Smooth muscle cell of the brain vasculature (primary cell): ENCODE data around the gene CISH.

Experiments used
- DNase-seq: peaks from one replicate; pipeline ENCODE4 v3.0.0-alpha.2; 2012; ENCODE audit warnings: low read depth, low spot score

Gene CISH, protein sequence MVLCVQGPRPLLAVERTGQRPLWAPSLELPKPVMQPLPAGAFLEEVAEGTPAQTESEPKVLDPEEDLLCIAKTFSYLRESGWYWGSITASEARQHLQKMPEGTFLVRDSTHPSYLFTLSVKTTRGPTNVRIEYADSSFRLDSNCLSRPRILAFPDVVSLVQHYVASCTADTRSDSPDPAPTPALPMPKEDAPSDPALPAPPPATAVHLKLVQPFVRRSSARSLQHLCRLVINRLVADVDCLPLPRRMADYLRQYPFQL

DNA sequence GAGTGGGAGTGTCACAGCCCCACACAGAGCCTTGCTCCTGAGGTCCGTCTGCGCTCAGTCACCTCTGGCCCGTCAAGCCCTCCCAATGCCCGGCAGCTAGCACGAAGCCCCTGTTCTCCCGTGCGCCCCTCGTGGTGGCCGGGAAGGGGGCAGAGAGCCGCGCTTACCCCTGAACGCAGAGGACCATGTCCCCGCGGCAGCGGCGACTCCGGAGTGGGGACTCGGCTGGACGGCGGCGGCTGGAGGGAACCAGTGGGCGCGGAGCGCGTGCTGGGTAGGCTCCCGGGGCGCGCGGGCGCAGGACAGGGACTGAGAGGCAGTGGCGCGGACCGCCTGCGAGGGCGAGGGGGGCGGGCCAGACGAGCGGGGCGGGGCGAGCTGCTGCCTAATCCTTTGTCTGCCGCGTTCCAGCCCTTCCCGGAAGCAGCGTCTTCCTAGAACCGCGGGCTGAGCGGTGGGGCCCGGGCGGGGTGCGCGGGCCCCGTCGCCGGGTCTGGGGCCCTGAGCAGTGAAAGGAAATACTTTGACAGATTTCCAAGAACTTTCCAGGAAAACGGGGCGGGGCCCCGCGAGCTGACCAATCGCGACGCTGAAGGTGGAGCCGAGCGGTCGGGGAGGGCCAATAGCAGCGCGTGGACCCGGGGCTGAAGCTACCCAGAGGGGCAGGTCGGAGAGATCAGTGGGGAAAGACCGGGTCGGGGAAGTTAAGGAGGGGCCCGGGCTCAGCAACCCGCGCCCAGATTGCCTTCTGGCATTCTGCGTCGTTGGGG is at the start of gene CISH:
TSS of gene CISH (minus strand) at position 311 of the 770 bp plus-strand sequence. CDS start at position 187, 124 bp downstream.
- peak; percentile 68 for DNase-seq

DNA sequence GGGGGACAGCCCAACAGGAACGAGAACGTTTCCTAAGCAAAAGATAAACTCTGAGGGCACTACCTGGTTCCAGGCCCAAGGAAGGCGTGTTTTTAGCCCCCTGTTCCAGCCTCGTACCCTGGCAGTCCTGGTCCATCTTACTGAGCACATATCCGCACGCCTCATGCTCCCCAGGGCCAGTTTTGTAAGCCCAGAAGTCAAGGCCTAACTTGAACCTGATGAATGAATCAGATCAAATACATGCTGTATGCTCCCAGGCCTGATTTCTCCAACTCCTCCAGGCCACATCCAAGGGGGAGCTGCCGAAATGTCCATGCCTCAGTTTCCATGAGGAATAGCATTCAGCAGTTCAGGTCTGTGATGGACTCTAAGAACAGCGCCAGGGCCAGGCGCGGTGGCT is 48.8 kb upstream of the CISH start:
- DNase-seq, result no peak

DNA sequence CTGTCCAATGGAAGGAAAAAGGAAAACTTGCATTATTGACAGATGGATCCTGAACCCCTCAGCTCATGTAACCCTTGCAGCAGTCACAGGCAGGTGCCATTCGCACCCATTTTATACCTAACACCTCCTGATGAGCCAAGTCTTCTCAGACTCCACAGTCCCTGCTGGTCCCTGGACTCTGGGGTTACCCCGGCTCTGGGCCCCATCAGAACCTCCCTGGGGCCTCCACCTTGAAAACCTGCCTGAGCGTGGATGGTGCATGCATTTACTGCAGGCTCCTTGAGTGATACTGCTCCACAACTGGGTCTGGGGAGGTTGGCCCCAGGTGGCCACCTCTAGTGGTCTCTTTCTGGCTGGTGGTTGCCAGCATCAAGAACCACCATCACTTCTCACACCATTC is 47.3 kb upstream of the CISH start:
- DNase-seq, result no peak

DNA sequence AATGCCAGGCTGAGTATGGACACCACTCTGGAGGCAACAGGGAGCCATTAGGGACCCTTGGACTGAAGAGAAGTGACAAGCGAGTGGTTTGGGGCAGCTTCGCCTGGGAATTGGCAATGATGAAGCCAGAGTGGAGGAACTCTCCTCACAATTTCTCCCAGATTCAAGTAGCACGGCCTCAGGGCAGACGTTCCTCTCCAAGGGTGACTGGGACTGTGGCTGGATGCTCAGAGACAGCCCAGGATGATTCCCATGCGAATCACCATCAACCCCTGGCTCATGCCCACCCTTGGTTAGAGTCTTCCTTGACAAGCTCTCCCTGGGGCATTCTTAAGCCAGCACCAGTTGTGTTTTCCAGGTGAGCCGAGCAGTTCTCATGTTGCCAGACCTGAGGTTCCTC is 46.8 kb upstream of the CISH start:
- no peak for DNase-seq

DNA sequence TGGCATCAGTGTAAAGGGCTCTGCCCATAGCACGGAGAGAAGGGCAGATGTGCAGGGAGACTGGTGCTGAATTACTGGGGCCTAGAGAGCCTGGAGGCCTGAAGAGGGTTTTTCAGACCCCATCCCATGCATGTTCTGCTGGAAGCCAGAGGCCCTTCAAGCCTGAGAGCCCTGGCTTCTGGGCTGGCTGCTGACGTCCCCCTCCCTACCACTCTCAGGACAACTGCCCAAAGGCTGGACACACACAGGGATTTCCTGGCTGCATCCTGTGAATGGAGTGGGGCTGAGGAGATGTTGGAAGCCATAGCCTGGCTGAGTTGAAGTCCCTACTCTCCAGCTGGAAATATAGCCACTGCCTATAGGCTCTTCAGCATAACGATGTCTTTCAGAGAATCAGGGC is 46.2 kb upstream of the CISH start:
- DNase-seq, result no peak

DNA sequence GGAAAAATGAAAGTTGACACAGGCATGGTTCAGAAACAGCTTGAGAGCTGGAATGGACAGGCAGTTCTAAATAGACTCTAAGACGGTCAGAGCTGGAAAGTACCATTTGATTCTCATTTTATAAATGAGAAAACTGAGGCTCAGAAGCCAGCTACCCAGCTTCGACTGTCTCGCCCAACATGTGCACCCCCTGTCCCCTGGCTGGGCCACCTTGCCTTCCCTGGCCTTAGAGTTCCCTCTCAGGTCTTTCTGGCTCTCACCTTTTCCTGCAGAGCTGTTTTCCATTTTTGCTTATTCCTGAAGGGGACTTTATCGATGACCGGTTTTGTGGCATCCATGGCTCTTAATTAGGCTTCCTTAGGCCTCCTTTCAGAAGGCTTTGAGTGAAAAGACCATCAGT is 45.8 kb upstream of the CISH start:
- DNase-seq, result no peak

DNA sequence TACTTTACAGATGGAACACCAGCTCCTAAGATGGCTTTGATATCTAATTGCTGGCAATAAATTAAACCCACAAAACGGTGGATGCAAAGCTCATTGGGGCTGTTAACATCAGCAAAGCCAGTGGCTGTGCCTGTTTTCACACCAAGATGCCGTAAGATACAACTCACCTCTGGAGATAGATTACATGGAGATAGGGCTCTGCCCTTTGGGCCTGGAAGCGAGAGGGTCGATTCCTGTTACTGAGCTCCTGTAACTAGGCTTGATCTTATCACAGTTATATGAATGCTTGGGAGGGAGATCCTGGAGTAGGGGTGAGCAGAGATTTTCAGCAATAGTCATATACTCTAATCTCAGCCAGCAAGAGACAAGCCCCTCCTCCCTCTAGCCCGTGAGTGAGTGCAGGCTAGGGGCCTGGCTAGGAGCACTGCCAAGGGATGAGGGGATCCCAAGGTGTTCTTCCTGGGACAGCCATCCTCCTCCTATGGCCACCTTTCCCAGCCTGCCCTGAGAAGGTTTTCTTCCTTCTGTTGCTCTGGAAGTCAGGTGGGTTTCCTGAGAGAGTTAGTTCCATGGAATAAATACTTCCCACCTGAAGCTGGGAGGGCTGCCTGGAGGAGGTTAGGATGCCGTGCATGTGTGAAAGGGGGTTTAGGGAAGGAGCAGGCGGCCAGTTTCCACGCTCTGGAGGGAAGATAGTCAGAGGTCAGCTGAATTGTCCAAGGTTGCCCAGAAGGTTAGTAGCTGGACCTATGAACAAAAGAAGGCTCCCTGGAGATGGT is 45.0 kb upstream of the CISH start:
- DNase-seq, result no peak

DNA sequence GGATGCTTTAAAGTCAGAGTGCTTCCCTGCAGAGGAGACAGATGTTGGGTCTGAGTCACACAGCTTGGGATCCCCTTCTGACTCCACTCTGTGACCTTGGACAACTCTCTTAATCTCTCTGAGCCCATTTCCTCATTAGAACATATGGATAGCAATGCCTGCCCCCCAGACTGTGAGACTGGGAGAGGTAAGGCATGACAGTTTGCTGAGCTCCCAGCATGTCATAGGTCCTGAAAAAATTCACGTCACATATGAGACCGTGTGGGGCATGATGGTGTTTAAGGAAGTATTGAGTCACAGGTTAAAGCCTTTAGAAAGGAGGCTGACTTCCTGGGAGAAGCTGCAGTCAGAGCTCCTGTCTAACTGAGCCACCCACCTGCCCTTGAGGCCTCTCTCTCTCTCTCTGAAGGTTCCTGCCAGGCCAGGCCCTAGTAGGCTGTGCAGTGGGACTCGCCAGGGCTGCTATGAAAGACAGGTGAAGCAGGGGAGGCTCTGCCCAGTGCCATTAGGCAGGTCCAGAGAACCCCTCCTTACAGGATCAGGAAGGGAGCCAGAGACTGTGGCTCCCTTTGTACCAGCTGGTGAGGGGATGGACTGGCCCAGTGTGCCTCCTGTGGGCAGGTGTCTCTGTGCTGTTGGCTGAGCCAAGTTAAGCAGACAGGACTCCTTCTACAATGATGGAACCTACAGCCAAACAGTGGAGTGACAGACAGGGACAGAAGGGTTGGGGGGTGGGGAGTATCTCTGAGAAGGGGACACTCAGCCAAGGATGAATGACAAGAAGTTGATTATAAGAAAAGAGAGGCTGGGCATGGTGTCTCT is 43.6 kb upstream of the CISH start:
- no peak for DNase-seq

DNA sequence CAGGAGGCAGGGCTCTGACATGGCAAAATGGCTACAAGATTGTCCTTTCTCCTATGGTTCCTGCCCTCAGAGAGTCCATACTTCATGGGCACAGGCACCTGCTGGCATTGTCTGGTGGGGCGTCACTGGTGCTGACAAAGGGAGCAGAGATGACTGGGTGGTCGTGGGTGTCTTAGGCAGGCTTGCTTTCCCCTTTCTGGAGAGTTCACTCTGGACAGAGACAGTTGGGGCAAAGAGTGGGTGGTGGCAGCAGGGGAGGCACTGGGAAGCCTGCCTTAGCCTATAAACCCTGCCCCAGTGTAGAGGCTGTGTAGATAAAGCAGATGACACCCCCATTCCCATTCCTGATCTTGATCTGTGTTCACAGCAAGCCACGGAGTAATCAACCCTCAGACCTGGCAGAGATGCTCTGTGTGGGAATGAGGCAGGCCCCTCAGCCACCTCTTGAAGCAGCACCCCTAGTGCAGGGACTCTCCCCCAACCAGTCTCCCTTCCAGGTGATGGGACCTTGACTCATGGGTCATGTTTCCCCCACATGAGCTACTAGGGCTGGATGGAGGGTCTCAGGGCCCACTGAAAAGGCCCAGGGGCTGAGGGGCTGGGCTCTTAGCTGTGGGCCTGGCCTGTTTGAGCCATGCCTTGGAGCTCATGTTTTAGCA is 42.5 kb upstream of the CISH start:
- DNase-seq, result no peak

DNA sequence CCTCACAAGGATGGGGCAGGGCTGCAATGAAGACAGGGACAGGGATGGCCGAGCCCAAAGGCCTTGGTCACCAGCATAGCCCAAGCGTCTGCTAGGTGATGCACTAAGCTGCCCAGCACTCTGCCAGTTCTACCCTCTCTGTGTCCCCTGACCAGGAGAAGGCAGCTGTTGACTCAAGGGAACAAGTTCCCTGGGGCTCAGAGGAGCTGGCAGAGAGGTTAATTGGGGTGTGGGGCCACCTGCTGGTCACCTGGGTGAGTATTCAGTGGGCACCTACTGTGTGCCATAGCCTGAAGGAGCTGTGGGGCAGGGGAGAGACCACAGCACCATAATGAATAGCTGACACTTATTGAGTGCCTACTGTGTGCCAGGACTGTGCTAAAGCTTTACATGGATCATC is 41.1 kb upstream of the CISH start:
- DNase-seq, result no peak

DNA sequence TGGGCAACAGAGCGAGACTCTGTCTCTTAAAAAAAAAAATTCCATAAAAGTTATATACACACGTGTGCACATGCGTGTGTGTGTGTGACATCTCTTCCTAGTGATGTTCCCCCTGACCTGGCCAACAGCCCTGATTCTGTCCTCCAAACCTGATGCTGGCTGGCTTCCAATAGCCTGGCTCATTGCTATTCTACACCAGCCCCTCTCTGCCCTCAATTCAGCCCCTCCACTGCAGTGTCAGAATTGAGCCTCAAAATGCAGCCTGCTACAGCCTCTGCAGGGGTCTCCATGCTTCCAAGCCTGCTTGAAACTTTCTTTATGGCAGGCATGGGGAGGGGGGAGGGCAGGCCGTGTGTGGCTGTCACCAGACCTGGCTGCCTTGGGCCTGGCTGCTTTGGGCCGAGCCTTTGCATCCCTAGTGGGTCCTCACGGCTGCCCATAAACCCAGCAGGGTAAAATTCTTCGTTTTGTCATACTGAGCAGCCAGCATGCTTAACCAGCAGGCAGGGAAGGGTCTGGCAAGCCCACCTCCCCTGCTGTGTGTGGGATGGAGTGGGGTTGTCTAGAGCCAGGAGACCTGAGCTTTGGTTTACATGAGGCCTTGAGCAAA is 40.5 kb upstream of the CISH start:
- no peak for DNase-seq

DNA sequence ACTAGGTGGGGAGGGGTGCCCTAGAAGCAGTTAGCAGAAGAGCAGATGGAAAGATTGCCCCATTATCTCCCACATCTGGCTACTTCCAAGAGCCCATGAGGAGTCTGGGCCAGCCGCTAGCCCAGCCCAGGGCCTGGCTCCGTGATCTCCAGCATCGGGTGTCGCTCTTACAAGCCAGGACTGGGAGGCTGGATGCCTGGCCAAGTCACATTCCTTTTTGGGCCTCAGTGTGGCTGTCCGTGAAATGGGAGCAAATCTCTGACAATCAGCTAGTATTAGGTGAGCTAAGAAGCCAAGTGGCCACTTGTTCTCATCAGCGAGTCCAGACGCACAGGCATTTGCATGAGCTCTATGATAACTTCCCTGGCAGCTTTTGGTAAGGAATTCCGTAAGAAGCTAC is 39.9 kb upstream of the CISH start:
- no peak for DNase-seq

DNA sequence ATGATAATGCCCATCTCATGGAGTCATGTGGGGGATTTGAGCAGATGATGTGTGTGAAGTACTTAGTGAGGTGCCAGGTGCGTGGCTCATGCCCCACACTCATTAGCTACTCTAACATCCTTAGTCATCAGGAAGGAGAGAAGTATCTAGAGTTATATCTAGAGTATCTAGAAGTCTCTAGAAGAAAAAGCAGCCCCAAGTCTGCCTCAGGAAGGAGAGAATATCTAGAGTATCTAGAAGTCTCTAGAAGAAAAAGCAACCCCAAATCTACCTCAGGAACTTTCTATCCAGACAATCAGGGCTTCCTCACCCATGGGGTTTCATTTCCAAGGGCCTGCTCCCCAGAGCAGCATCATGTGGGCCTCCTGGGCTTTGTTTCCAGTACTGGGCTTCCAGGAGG is 38.4 kb upstream of the CISH start:
- no peak for DNase-seq

DNA sequence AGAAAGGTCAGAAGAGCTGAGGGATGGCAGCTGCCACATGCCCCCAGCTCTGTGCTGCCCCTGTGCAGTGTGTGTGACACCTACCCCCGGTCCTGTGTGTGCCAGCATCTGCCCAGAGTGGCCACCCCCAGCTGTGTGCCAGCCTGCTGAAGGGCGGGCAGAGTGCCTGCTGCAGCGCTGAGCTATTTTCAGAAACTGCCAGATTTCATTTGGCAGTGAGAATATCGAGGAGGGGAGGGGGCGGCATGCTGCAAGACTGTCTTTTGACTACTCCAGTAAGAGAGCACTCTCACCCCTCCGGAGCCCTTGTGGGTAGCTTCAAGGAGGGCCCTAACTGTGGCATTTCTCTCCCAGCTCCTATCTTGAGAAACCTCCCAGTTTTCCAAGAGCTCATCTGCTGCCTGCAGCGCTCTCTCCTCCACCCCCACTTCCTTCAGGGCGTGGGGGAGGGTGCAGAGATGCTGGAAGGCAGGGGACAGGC is 37.9 kb upstream of the CISH start:
- no peak for DNase-seq

DNA sequence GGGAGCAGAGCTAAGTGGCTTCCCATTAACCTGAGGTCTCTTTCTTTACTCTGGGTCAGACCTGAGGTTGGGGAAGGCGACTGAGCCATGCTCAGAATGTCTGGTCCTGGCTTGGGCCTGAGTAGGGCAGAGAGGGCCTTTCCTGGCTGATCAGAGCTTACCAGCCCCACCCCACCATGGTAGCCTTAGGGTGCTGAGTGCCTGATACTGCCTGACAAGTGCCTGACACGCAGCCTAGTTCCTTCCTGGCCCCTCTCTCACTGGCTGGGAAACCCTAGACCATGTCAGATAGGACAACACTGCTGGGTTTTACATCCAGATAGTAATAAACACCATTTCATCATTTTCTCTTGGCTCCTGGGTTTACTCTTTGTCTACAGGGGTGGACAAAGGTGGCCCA is 37.4 kb upstream of the CISH start:
- no peak for DNase-seq

DNA sequence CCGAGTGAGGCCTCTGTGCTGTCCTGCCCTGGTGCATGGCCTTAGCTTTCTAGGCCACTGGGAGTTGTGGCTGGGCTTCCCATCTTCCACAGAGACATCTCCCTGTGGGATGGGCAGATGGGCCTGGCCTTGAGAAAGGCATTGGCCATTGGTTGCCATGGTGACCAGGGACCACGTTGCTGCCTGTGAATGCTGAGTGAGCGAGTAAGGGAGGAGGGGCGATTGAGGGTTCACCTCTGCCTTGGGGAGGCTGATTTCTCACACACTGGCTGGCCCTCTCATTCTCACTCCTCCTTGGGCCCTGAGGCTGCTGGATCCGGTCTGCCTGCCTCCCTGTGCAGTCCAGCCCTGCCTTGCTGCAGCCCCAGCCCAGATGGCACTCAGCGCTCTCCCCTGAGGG is 36.7 kb upstream of the CISH start:
- no peak for DNase-seq

DNA sequence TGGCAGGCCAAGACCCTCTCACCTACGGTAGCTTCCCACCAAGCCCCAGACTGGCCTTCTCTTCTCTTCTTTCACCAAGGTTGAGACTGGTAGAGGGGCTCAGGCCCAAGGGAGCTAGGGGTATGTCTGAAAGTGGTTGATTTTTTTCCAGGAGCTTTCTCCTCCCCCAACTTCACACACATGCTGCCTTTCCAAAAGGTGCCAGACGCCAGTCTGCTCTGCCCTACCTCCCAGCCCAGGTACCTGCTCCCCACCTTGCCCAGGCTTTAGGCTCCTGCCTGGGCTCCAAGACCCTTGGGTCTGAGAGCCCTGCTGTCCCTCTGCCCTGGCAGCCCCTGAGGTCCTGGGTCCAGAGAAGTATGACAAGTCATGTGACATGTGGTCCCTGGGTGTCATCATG is 33.8 kb upstream of the CISH start:
- no peak for DNase-seq

DNA sequence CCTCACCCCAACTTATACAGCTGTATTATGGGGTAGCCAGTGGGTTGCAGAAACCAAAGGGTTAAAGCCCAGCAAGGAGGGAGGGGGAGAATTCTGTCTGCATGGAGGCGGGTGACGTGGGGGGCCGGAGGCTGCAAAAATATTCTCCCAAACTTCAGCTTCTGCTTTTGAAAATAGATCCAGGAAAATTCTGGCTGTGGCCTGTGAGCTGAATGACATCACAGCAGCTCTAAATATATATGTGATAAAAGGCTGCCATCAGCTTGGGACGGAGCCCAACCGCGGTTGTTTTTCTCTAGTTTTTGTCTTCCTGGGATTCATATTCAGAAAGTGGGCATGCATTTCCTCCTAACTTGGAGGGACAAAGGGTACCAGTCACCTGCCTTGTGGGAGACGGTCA is 33.0 kb upstream of the CISH start:
- no peak for DNase-seq

DNA sequence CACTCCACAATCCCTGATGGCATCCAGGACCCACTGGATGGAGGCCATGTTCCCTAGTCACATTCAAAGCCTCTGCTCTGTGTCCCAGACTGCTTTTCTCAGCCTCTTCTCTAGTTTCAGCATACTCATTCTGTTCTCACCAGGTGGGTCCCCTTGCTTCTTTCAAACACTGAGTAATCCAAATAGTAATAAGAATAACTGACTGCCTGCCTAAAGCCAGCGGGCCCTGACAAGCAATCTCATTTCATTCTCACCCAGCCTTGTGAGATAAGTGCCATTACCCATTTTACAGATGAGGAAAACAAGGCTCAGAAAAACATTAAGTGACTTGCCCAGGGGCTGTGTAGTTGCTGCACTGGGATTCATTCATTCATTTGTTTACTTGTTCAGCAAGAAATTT is 30.8 kb upstream of the CISH start:
- DNase-seq, result no peak

DNA sequence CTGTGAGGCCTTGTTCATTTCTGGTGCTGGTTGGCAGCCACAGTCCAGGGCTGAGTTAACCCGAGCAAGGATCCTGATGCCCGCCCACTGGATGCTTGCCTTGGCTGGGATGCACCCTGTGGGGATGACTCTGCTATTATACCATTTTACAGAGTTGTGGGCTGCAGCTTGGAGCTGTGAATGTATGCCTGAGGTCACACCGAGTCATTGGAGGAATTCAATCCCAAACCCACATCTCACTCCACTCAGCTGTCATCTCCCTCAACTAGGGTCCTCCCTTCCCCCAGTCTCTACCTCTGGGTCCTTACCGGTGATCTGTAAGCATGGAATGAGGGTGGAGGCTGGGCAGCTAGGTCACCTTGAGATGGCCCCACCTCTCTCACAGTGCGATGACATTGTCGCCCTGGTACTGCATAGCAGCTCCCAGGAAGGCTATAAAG is 27.5 kb upstream of the CISH start:
- DNase-seq, result no peak

DNA sequence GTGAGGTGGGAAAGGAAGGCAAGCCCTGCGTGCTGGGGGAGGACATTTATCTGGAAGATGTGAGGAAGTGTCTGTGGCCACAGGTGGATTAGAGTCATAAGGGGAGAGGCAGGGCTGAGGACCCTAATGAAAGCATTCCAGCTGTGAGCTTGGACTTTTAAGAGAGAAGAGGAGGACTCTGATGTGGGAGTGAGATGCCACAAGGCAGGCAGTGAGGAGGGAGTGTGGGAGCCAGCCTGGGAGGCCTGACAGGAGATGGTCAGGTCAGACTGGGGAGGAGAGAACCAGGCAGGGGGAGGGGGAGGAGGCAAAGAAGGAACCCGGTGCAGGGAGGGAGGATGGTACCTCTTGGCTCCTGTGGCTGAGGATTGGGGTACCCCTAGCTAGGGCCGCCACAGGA is 26.4 kb upstream of the CISH start:
- no peak for DNase-seq
